ENCODE results near the gene STK32C.

STK32C gene

GRCh38 chr10:132250481-132251475 is 57.0 kb downstream of the STK32C start:
- no peak for DNase-seq (ENCODE audit: insufficient read length, low spot score)
- FAIRE-seq = no peak

GRCh38 chr10:132249824-132250375 is 57.9 kb downstream of the STK32C start:
- no peak for FAIRE-seq
- no peak for DNase-seq (ENCODE audit: insufficient read length, low spot score)

- FAIRE-seq = no peak
- DNase-seq (ENCODE audit: insufficient read length, low spot score) = no peak
Measured at GRCh38 chr10:132249226-132249724, 58.5 kb downstream of the STK32C start.

- FAIRE-seq (no peak), DNase-seq (ENCODE audit: insufficient read length, low spot score) (no peak)
Measured at GRCh38 chr10:132248455-132249225, 59.1 kb downstream of the STK32C start.

GRCh38 chr10:132247943-132248342 is 59.8 kb downstream of the STK32C start:
- no peak for FAIRE-seq
- no peak for DNase-seq (ENCODE audit: insufficient read length, low spot score)

- DNase-seq (ENCODE audit: insufficient read length, low spot score) (no peak), FAIRE-seq (no peak)
Measured at GRCh38 chr10:132246296-132246695, 61.5 kb downstream of the STK32C start.

GRCh38 chr10:132245056-132245455 is 62.7 kb downstream of the STK32C start:
- DNase-seq (ENCODE audit: insufficient read length, low spot score) (no peak), FAIRE-seq (no peak)

- DNase-seq (ENCODE audit: insufficient read length, low spot score) = no peak
- FAIRE-seq = no peak
Measured at GRCh38 chr10:132243626-132244025, 64.1 kb downstream of the STK32C start.

GRCh38 chr10:132243141-132243540 is 64.6 kb downstream of the STK32C start:
- DNase-seq (ENCODE audit: insufficient read length, low spot score) (no peak), FAIRE-seq (no peak)

- FAIRE-seq (no peak), DNase-seq (ENCODE audit: insufficient read length, low spot score) (no peak)
Measured at GRCh38 chr10:132242103-132242840, 65.5 kb downstream of the STK32C start.

GRCh38 chr10:132241496-132241895 is 66.3 kb downstream of the STK32C start:
- no peak for DNase-seq (ENCODE audit: insufficient read length, low spot score)
- FAIRE-seq = no peak

GRCh38 chr10:132241086-132241485 is 66.7 kb downstream of the STK32C start:
- FAIRE-seq (no peak), DNase-seq (ENCODE audit: insufficient read length, low spot score) (no peak)

- no peak for FAIRE-seq
Measured at GRCh38 chr10:132240581-132240980, 67.2 kb downstream of the STK32C start.

GRCh38 chr10:132240156-132240555 is 67.6 kb downstream of the STK32C start:
- DNase-seq (ENCODE audit: insufficient read length, low spot score) (no peak), FAIRE-seq (no peak)

More at GRCh38 chr10:132240581-132240980, 67.2 kb downstream of the STK32C start:
- DNase-seq (ENCODE audit: insufficient read length, low spot score) = no peak

- no peak for FAIRE-seq
- no peak for DNase-seq (ENCODE audit: insufficient read length, low spot score)
Measured at GRCh38 chr10:132239126-132240031, 68.4 kb downstream of the STK32C start.

GRCh38 chr10:132238371-132239125 is 69.2 kb downstream of the STK32C start:
- no peak for DNase-seq (ENCODE audit: insufficient read length, low spot score)
- FAIRE-seq = no peak

GRCh38 chr10:132237871-132238270 is 69.9 kb downstream of the STK32C start:
- DNase-seq (ENCODE audit: insufficient read length, low spot score) (no peak), FAIRE-seq (no peak)

- FAIRE-seq = no peak
Measured at GRCh38 chr10:132237396-132237795, 70.4 kb downstream of the STK32C start.

GRCh38 chr10:132236881-132237280 is 70.9 kb downstream of the STK32C start:
- DNase-seq (ENCODE audit: insufficient read length, low spot score) (no peak), FAIRE-seq (no peak)

More at GRCh38 chr10:132237396-132237795, 70.4 kb downstream of the STK32C start:
- no peak for DNase-seq (ENCODE audit: insufficient read length, low spot score)
